Measurements from ENCODE around the gene SFRP2. TPM values are rescaled to one million over a fixed set of nuclear protein-coding genes. Genes with fewer than 3 reads are reported as not detected.

SFRP2 gene
- total and polyA plus RNA-seq, 2 of the 4 experiments (the other 2 are of a cell fraction) = not detected

DNA sequence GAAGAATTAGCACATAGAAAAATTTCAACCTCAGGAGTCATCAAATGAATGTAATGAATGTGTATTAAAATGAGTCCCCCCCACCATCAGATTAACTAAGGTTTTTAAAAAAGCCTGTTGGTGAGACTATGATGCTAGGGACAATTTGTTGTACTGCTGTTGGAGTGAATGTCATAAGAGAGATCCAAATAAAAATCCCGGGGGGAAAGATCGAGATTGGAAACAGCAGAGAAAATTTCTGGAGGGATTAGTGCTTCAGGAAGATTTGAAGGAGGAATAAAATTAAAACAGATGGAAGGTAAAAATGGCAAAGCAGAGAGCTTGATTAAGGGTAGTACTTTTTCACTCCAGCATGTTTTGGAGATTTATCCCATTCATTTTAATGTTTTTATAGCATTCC lies 25.9 kb upstream of the SFRP2 start:
- Histone ChIP-seq H3K27me3 (ENCODE audit: control insufficient read depth, insufficient read depth, low read length) (no peaks in the 10 kb centered on the region), H4K91ac (ENCODE audit: insufficient read depth, low read depth, low read length) (no peak overlapping the region), H2AK5ac (ENCODE audit: low read depth, low read length) (no peak overlapping the region), H2BK20ac (ENCODE audit: low read depth, low read length) (no peak overlapping the region), H3K23ac (ENCODE audit: low read depth, low read length) (no peak overlapping the region), H2AFZ (replicated peaks; ENCODE audit: low read length, poor library complexity) (no peak overlapping the region), H3K4me2 (ENCODE audit: low read depth, low read length) (no peak overlapping the region), H3K4me3 (ENCODE audit: insufficient read depth, low read depth, low read length) (no peak overlapping the region), H3K4ac (ENCODE audit: low read depth, low read length) (no peak overlapping the region), H2BK15ac (ENCODE audit: low read depth, low read length) (no peak overlapping the region), H2AK9ac (replicated peaks; ENCODE audit: low read depth, low read length, poor library complexity) (no peak overlapping the region), H3K79me1 (ENCODE audit: low read depth in 1 of 2, low read length in 2 of 2) (no peaks in the 10 kb centered on the region), H3K14ac (replicated peaks; ENCODE audit: low read depth, low read length) (no peak overlapping the region), H3K27ac (ENCODE audit: insufficient read depth, low read length) (no peak overlapping the region), H3K9me3 (ENCODE audit: control insufficient read depth, insufficient read depth, low read length) (no peaks in the 10 kb centered on the region), H3K36me3 (ENCODE audit: control insufficient read depth, insufficient read depth, low read length) (no peaks in the 10 kb centered on the region), H3K56ac (ENCODE audit: extremely low read depth, insufficient read depth, low read length) (no peak overlapping the region), H3K18ac (ENCODE audit: low read depth, low read length) (no peak overlapping the region), H3K9me1 (ENCODE audit: insufficient read depth, low read length) (no peaks in the 10 kb centered on the region), H2BK5ac (ENCODE audit: low read depth, low read length, poor library complexity, severe bottlenecking) (no peak overlapping the region), H4K5ac (ENCODE audit: low read depth, low read length) (no peak overlapping the region), H3K4me1 (ENCODE audit: control insufficient read depth, insufficient read depth, low read length) (no peaks in the 10 kb centered on the region), H2BK120ac (ENCODE audit: low read depth, low read length) (no peak overlapping the region), H4K20me1 (ENCODE audit: insufficient read depth, low read length) (no peaks in the 10 kb centered on the region), H4K8ac (ENCODE audit: low read depth in 2 of 2, low read length in 2 of 2) (no peak overlapping the region), H3K9ac (ENCODE audit: low read depth, low read length) (no peak overlapping the region)
- no peak for DNase-seq
- 30% methylated on average over 2 of the region's 2 CpGs; no CpG with 5 or more reads in 1 of the 2 experiments for WGBS, 2 experiments (ENCODE audit: extremely low coverage in 2 of 2, insufficient read length in 1 of 2)
- ChIA-PET CTCF (no interaction called here), POLR2A (ENCODE audit: unreplicated experiment) (no interaction called here)
- BruUV-seq (replicated peaks) = no TSS peak
- dilution Hi-C loops (cut with HindIII; ENCODE audit: low sequenced_read_pairs, unreplicated experiment) (no loop called here), in situ Hi-C loops (cut with MboI; ENCODE audit: low sequenced_read_pairs) (no loop called here), intact Hi-C loops (cut with micrococcal nuclease) (no loop called here)
- TF ChIP-seq RFX5 (IDR thresholded peaks at IDR 0.05; ENCODE audit: low read depth, low read length) (no peak), NFE2L2 (IDR thresholded peaks at IDR 0.05; ENCODE audit: low read depth, low read length) (no peak), MXI1 (IDR thresholded peaks at IDR 0.05; ENCODE audit: borderline replicate concordance, low read depth, low read length) (no peak), FOS (IDR thresholded peaks at IDR 0.05; ENCODE audit: low read depth, low read length) (no peak), RAD21 (IDR thresholded peaks at IDR 0.05; ENCODE audit: low read length) (no peak), MAZ (IDR thresholded peaks at IDR 0.05; ENCODE audit: borderline replicate concordance, low read depth, low read length) (no peak), BHLHE40 (IDR thresholded peaks at IDR 0.05; ENCODE audit: low read depth, low read length) (no peak), RCOR1 (IDR thresholded peaks at IDR 0.05; ENCODE audit: insufficient replicate concordance, low read length) (no peak)
- TF ChIP-seq, protein P1, sequence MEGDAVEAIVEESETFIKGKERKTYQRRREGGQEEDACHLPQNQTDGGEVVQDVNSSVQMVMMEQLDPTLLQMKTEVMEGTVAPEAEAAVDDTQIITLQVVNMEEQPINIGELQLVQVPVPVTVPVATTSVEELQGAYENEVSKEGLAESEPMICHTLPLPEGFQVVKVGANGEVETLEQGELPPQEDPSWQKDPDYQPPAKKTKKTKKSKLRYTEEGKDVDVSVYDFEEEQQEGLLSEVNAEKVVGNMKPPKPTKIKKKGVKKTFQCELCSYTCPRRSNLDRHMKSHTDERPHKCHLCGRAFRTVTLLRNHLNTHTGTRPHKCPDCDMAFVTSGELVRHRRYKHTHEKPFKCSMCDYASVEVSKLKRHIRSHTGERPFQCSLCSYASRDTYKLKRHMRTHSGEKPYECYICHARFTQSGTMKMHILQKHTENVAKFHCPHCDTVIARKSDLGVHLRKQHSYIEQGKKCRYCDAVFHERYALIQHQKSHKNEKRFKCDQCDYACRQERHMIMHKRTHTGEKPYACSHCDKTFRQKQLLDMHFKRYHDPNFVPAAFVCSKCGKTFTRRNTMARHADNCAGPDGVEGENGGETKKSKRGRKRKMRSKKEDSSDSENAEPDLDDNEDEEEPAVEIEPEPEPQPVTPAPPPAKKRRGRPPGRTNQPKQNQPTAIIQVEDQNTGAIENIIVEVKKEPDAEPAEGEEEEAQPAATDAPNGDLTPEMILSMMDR (conservative IDR thresholded peaks at IDR 0.05; ENCODE audit: low read depth, low read length) = no peak
- TF ChIP-seq, protein P2, sequence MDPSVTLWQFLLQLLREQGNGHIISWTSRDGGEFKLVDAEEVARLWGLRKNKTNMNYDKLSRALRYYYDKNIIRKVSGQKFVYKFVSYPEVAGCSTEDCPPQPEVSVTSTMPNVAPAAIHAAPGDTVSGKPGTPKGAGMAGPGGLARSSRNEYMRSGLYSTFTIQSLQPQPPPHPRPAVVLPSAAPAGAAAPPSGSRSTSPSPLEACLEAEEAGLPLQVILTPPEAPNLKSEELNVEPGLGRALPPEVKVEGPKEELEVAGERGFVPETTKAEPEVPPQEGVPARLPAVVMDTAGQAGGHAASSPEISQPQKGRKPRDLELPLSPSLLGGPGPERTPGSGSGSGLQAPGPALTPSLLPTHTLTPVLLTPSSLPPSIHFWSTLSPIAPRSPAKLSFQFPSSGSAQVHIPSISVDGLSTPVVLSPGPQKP (IDR thresholded peaks at IDR 0.05; ENCODE audit: borderline replicate concordance, low read depth, low read length) = no peak
- no peak for ATAC-seq (ENCODE audit: low read depth)
